Glutamatergic neuron (in vitro differentiated cells): ENCODE data around the gene STEEP1. TPM values are rescaled to one million over a fixed set of nuclear protein-coding genes. Genes with fewer than 3 reads are reported as not detected.
"Not testable (repeated sequence)": the region's sequence is repeated elsewhere in the genome, so short reads cannot be mapped to it uniquely, and the experiment has no call there.

Experiments
- DNase-seq: peaks from one replicate; pipeline ENCODE4 v3.0.0; 2022
- H3K27ac Mint-ChIP-seq: one replicate; pipeline ENCODE4 v1.8.0; 2020; ENCODE audit warnings: mild to moderate bottlenecking, mixed read lengths, inconsistent platforms; ENCODE audit not compliant: unreplicated experiment
- H3K27me3 Mint-ChIP-seq: one replicate; pipeline ENCODE4 v1.8.0; 2020; ENCODE audit warnings: mild to moderate bottlenecking, moderate library complexity, mixed read lengths, inconsistent platforms; ENCODE audit not compliant: unreplicated experiment
- H3K36me3 Mint-ChIP-seq: one replicate; pipeline ENCODE4 v1.8.0; 2020; ENCODE audit warnings: mild to moderate bottlenecking, mixed read lengths, inconsistent platforms; ENCODE audit not compliant: unreplicated experiment
- H3K4me1 Mint-ChIP-seq: one replicate; pipeline ENCODE4 v1.8.0; 2020; ENCODE audit warnings: mild to moderate bottlenecking, low read depth, mixed read lengths, inconsistent platforms; ENCODE audit not compliant: unreplicated experiment
- H3K4me3 Mint-ChIP-seq: one replicate; pipeline ENCODE4 v1.8.0; 2020; ENCODE audit warnings: mild to moderate bottlenecking, mixed read lengths, inconsistent platforms; ENCODE audit not compliant: unreplicated experiment
- H3K9me3 Mint-ChIP-seq: one replicate; pipeline ENCODE4 v1.8.0; 2020; ENCODE audit warnings: mild to moderate bottlenecking, moderate library complexity, mixed read lengths, inconsistent platforms; ENCODE audit not compliant: unreplicated experiment
- total RNA-seq: library from RNA; stranded (reverse); fragmentation: NEBNext Ultra II Directional; extraction: Animal tissue kit (Norgen Biotek cat#: 25700); gene quantifications from one replicate; pipeline ENCODE4 v1.2.1, GENCODE V29; 2021; ENCODE audit not compliant: unreplicated experiment
- TF ChIP-seq, protein P1 (sequence below): fragments of 200-600 bp; sonication (generic); IDR thresholded peaks from one replicate; pipeline ENCODE4 v1.5.0; 2021; ENCODE audit not compliant: partially characterized antibody, unreplicated experiment

Gene STEEP1
- total RNA-seq, 1 donor from 2014 or later, result 28.7 TPM

DNA sequence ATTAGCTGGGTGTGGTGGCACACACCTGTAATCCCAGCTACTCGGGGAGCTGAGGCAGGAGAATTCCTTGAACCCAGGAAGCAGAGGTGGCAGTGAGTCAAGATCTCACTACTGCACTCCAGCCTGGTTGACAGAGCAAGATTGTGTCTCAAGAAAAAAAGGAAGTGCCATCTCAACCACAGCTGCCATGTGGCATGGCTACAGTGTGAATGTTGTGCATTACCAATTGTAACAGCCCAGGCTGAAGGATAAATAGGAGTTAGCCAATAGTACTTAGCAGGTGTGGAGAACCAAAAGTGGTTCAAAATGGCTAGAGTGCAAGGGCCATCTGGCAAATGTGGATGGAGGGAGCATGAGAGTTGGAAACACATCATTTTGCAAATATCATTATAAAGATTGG, 68.0 kb downstream of the STEEP1 start:
- Mint-ChIP-seq H3K36me3 (no peaks in the 10 kb centered on the region), H3K9me3 (peaks cover 1% of the 10 kb centered on the region)
- no peak for DNase-seq

DNA sequence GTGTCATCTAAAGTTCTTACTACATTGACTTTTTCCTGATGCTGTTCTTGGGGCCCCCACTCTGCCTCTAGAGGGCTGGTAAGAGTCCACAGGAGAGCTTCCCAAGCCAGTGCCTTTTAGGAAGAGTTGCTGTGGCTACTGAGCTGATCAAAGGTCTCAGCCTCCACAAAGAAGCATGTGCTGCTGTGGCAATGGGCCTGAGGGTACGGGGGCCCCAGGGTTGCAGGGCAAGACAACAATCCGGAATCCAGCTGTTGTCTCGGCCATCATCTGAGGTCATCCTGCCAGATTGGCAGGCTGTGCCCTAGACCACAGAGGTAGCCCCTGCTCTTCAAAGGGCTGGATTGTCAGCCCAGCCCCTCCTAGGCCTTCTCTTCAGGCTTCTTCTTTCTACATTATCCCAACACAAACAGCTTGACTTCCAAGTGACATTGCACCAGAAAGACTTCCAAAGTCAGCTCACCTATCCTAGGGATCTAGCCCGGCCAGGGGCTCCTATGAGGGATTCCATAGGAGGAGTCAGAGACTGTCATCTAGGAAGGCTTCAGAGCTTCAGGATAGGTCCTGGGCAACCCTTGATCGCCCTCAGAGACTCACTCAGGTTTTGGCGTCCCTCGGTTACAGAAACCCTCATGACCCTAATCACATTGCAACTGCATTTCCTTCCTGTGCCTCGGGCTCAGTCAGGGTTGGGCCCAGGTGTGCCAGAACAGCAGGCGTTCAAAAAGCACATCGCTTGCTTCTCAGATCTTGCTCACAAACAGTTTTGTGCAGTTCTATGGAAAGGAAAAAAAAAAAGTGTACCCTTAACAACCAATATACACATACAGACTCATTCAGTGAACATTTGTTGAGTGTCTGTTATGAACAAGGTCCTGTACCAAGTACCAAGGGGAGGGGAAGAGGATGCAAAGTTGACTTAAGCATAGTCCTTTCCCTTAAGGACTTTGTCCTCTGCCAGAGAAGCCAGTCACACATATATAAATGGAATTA, 69.2 kb downstream of the STEEP1 start:
- Mint-ChIP-seq H3K4me1 (no peaks in the 10 kb centered on the region), H3K36me3 (no peaks in the 10 kb centered on the region), H3K9me3 (peaks cover 1% of the 10 kb centered on the region), H3K27me3 (no peaks in the 10 kb centered on the region), H3K4me3 (no peak overlapping the region), H3K27ac (no peak overlapping the region)
- no peak for DNase-seq
- TF ChIP-seq, protein P1, sequence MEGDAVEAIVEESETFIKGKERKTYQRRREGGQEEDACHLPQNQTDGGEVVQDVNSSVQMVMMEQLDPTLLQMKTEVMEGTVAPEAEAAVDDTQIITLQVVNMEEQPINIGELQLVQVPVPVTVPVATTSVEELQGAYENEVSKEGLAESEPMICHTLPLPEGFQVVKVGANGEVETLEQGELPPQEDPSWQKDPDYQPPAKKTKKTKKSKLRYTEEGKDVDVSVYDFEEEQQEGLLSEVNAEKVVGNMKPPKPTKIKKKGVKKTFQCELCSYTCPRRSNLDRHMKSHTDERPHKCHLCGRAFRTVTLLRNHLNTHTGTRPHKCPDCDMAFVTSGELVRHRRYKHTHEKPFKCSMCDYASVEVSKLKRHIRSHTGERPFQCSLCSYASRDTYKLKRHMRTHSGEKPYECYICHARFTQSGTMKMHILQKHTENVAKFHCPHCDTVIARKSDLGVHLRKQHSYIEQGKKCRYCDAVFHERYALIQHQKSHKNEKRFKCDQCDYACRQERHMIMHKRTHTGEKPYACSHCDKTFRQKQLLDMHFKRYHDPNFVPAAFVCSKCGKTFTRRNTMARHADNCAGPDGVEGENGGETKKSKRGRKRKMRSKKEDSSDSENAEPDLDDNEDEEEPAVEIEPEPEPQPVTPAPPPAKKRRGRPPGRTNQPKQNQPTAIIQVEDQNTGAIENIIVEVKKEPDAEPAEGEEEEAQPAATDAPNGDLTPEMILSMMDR, result no peak

More for the DNA sequence above, 68.0 kb downstream of the STEEP1 start:
- H3K4me3 Mint-ChIP-seq, result no peak overlapping the region
- TF ChIP-seq, protein P1, result no peak
- H3K27me3 Mint-ChIP-seq, result no peaks in the 10 kb centered on the region
- no peak overlapping the region for H3K27ac Mint-ChIP-seq
- H3K4me1 Mint-ChIP-seq, result no peaks in the 10 kb centered on the region

DNA sequence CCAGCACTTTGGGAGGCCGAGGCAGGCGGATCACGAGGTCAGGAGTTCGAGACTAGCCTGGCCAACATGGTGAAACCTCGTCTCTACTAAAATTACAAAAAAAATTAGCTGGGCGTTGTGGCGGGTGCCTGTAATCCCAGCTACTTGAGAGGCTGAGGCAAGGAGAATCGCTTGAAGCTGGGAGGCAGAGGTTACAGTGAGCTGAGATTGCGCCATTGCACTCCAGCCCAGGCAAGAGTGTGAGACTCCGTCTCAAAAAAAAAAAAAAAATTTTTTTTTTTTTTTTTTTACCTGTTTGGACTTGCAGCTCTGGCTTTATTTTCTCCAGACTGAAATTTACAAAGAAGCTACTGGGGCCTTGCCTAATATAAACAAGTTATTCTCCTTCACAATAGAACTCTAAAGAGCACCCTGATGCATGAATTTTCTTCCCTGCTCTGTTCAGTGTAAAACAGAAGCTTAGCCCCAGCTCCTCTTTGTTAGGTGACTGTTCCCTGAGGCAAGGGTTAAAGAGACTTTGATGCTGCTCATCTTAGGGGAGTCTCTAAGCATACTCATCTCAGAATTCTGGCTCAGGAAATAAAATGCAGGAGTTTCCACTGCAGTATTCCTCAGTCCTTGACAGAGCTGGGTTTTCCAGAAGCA, 71.2 kb downstream of the STEEP1 start:
- not testable (repeated sequence) for H3K9me3 Mint-ChIP-seq, DNase-seq, H3K27ac Mint-ChIP-seq, H3K27me3 Mint-ChIP-seq, H3K4me3 Mint-ChIP-seq, H3K36me3 Mint-ChIP-seq, H3K4me1 Mint-ChIP-seq

DNA sequence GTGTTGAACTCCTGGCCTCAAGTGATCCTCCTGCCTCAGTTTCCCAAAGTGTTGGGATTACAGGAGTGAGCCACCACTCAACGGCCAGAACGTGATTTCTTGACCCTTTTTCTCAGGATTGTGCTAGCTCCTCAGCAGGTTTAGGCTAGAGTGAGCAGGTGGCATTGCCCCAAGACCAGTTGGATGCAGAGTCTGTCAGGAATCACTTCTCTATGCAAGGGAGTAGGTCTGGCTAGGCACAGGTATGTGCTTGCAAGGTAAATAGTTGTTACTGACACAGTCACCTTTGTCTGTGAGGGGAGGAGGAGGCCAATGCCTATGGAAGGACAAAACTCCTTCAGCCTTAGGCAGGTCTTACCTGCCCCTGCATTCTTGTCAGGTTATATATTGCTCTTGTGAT, 72.7 kb downstream of the STEEP1 start:
- no peak overlapping the region for H3K27ac Mint-ChIP-seq
- no peaks in the 10 kb centered on the region for H3K4me1 Mint-ChIP-seq
- H3K36me3 Mint-ChIP-seq, result no peaks in the 10 kb centered on the region
- H3K27me3 Mint-ChIP-seq, result peaks cover 2% of the 10 kb centered on the region
- no peak for DNase-seq
- H3K4me3 Mint-ChIP-seq, result no peak overlapping the region
- TF ChIP-seq, protein P1, result no peak
- peaks cover 1% of the 10 kb centered on the region for H3K9me3 Mint-ChIP-seq

DNA sequence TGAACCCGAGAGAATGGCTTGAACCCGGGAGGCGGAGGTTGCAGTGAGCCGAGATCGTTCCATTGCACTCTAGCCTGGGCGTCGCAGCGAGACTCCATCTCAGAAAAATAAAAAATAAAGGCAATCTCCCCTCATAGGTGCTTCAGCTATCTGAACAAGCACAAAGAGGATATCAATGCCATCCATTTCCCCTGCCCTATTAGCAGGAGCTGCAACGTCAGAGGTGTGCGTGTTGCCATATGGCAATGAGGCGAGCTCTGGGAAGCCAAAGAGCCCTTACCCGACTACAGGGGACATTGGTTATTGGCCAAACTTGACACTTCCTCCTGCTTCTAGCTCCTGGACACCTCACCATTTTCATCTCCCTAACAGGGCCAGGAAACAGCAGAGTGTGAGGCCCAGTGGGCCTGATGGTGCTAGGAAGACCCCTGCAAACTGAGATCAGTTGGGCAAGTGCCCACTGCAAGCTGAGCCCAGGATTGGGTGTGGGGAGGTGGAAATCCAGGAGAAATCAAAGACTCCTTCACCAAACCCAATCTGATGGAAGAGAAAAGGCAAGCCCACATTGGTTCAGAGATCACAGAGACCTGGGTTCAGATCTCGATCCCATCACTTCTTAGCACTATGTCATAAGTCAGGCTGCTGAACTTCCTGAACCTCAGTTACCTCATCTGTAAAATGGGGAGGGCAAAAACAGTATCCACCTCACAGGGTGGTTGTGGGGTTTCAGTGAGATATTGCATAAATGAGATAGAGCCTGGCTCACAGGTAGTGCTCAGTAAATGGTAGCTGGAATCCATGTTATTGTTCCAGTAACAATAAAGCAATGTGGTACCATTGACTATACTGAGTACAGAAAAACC, 75.8 kb downstream of the STEEP1 start:
- H3K27ac Mint-ChIP-seq, result no peak overlapping the region

More for the DNA sequence above, 75.8 kb downstream of the STEEP1 start:
- Mint-ChIP-seq H3K4me1 (no peaks in the 10 kb centered on the region), H3K4me3 (no peak overlapping the region), H3K36me3 (no peaks in the 10 kb centered on the region), H3K27me3 (peaks cover 2% of the 10 kb centered on the region), H3K9me3 (peaks cover 1% of the 10 kb centered on the region)
- TF ChIP-seq, protein P1, result no peak
- DNase-seq, result no peak
